Peyer's patch (tissue), 4 donors: ENCODE data around the gene SEPTIN5.

Source experiments
- CTCF ChIP-seq, 6 experiments: fragments of 450-650 bp in 4 of 6; fragments of 200-600 bp in 2 of 6; sonication (generic) in 1 of 6; IDR thresholded peaks; one replicate each; pipeline ENCODE4 v1.5.1; 2017 to 2019; ENCODE audit warnings: antibody characterized with exemption in 6 of 6, mild to moderate bottlenecking in 3 of 6, moderate library complexity in 1 of 6
- POLR2A ChIP-seq, 2 donors: fragments of 450-650 bp; IDR thresholded peaks; one replicate each; pipeline ENCODE4 v1.5.1; 2017; ENCODE audit warnings: antibody characterized with exemption in 2 of 2, mild to moderate bottlenecking in 2 of 2, moderate library complexity in 2 of 2

DNA sequence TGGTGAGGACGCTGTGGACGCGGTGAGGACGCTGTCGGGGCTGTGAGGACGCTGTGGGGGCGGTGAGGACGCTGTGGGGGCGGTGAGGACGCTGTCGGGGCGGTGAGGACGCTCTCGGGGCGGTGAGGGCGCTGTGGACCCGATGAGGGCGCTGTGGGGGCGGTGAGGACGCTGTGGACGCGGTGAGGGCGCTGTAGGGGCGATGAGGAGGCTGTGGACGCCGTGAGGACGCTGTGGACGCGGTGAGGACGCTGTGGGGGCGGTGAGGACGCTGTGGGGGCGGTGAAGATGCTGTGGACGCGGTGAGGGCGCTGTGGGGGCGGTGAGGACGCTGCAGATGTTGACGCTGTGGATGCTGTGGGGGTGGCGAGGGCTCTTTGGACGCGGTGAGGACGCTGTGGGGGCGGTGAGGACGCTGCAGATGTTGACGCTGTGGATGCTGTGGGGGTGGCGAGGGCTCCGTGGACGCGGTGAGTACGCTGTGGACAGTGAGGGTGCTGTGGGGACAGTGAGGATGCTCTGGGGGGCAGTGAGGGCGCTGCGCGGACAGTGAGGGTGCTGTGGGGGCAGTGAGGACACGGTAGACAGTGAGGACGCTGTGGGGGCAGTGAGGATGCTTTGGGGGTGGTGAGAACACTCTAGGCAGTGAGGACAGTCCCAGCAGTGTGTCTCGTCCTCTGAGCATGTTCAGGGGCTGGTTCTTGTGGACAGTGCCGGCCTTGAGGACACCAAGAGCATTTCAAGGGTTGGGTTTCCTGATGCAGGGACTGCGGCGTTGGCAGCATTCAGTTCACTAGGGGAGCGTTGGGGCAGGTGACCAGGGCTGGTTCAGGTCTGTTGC, 13.2 kb downstream of the SEPTIN5 start:
- no peak for TF ChIP-seq CTCF (IDR thresholded peaks at IDR 0.05)
- no peak for TF ChIP-seq POLR2A (IDR thresholded peaks at IDR 0.05)
